Measurements from ENCODE around the gene SETD7. TPM values are rescaled to one million over a fixed set of nuclear protein-coding genes. Genes with fewer than 3 reads are reported as not detected.

Gene SETD7
- polyA plus RNA-seq, 1 donor from 2014 or later = 12.0 TPM

DNA sequence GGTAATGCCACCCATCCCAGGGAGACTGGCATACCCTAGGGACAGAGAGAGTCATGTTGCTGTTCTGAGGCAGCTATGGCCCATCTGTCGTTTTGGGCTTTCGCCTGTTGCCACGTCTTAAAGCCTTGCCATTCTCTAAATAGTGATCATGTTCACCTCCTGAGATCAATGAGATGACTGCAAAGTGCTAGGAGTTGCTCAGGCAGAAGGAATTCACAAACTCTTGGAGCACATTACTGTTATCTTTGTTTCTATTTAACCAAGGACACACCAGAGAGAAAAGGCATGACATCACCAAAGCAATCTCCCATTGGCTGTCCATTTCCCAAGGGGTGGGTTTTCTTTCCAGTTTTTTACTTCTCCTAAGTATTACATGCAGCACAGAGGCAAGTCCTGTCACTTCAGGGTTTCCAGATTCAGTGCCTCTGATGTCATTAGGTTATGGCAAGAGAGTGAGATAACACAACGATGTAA is 37.1 kb upstream of the SETD7 start:
- Histone ChIP-seq H3K9me3 (ENCODE audit: low read length) (no peaks in the 10 kb centered on the region), H3K9me2 (ENCODE audit: insufficient read depth, low read length) (no peaks in the 10 kb centered on the region), H3F3A (ENCODE audit: insufficient read depth, low read length, poor library complexity, severe bottlenecking) (no peaks in the 10 kb centered on the region), H2AFZ (ENCODE audit: low read depth, low read length) (no peak overlapping the region), H3K27ac (ENCODE audit: low read length) (no peak overlapping the region), H3K9ac (ENCODE audit: low read length) (no peak overlapping the region), H3K79me2 (replicated peaks; ENCODE audit: insufficient read depth, low read length) (no peaks in the 10 kb centered on the region), H3K27me3 (ENCODE audit: insufficient read depth, low read depth, low read length) (no peaks in the 10 kb centered on the region), H3K4me3 (ENCODE audit: low read length) (no peak overlapping the region), H3K36me3 (ENCODE audit: insufficient read depth, low read length) (no peaks in the 10 kb centered on the region), H4K20me1 (ENCODE audit: insufficient read depth) (no peaks in the 10 kb centered on the region), H3K4me2 (ENCODE audit: low read length) (no peak overlapping the region)
- TF ChIP-seq EZH2 (IDR thresholded peaks at IDR 0.05; ENCODE audit: borderline replicate concordance, insufficient read depth, low read length, poor library complexity, severe bottlenecking) (no peak), MXI1 (conservative IDR thresholded peaks at IDR 0.05; ENCODE audit: poor library complexity, severe bottlenecking) (no peak), TAF1 (IDR thresholded peaks at IDR 0.05; ENCODE audit: low read depth) (no peak)
- TF ChIP-seq, protein P1, sequence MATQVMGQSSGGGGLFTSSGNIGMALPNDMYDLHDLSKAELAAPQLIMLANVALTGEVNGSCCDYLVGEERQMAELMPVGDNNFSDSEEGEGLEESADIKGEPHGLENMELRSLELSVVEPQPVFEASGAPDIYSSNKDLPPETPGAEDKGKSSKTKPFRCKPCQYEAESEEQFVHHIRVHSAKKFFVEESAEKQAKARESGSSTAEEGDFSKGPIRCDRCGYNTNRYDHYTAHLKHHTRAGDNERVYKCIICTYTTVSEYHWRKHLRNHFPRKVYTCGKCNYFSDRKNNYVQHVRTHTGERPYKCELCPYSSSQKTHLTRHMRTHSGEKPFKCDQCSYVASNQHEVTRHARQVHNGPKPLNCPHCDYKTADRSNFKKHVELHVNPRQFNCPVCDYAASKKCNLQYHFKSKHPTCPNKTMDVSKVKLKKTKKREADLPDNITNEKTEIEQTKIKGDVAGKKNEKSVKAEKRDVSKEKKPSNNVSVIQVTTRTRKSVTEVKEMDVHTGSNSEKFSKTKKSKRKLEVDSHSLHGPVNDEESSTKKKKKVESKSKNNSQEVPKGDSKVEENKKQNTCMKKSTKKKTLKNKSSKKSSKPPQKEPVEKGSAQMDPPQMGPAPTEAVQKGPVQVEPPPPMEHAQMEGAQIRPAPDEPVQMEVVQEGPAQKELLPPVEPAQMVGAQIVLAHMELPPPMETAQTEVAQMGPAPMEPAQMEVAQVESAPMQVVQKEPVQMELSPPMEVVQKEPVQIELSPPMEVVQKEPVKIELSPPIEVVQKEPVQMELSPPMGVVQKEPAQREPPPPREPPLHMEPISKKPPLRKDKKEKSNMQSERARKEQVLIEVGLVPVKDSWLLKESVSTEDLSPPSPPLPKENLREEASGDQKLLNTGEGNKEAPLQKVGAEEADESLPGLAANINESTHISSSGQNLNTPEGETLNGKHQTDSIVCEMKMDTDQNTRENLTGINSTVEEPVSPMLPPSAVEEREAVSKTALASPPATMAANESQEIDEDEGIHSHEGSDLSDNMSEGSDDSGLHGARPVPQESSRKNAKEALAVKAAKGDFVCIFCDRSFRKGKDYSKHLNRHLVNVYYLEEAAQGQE (IDR thresholded peaks at IDR 0.05; ENCODE audit: borderline replicate concordance) = no peak

DNA sequence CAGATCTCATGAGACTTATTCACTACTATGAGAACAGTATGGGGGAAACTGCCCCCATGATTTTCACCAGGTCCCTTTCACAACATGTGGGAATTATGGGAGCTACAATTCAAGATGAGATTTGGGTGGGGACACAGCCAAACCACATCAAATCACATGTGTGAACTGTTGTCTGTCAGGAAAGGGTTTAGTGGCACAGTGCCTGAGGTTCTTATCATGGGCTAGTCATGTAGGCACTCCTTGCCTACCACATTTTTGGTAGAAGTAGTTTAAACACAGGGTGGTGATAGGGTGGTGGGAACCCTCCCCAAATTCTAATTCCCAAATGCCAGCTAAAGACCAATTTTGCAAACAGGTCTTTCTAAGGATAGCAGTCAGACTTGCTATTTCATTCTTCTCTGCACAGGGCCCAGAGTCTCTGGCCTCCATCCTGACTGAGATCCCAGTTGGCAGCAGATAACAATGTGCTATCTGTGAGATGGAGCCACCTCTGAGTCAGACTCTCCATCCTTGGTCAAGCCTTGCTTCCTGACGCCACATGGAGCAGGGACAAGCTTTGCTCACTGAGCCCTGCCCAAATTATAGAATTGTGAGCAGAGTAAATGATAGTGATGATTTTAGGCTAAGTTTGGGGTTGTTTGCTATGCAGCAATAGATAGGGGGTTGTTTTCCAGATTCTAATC is 33.5 kb upstream of the SETD7 start:
- Histone ChIP-seq H3K79me2 (replicated peaks; ENCODE audit: insufficient read depth, low read length) (no peaks in the 10 kb centered on the region), H3K4me2 (ENCODE audit: low read length) (no peak overlapping the region), H3K9me2 (ENCODE audit: insufficient read depth, low read length) (no peaks in the 10 kb centered on the region), H3K9ac (ENCODE audit: low read length) (no peak overlapping the region), H3K36me3 (ENCODE audit: insufficient read depth, low read length) (no peaks in the 10 kb centered on the region), H2AFZ (ENCODE audit: low read depth, low read length) (no peak overlapping the region), H4K20me1 (ENCODE audit: insufficient read depth) (no peaks in the 10 kb centered on the region), H3K4me3 (ENCODE audit: low read length) (no peak overlapping the region), H3K9me3 (ENCODE audit: low read length) (no peaks in the 10 kb centered on the region), H3K27me3 (ENCODE audit: insufficient read depth, low read depth, low read length) (no peaks in the 10 kb centered on the region), H3K27ac (ENCODE audit: low read length) (no peak overlapping the region), H3F3A (ENCODE audit: insufficient read depth, low read length, poor library complexity, severe bottlenecking) (no peaks in the 10 kb centered on the region)
- TF ChIP-seq RAD21 (conservative IDR thresholded peaks at IDR 0.05) (no peak), EZH2 (IDR thresholded peaks at IDR 0.05; ENCODE audit: borderline replicate concordance, insufficient read depth, low read length, poor library complexity, severe bottlenecking) (no peak), TAF1 (IDR thresholded peaks at IDR 0.05; ENCODE audit: low read depth) (no peak)
- TF ChIP-seq, protein P1 (IDR thresholded peaks at IDR 0.05; ENCODE audit: borderline replicate concordance) = no peak
